PC-3 (cell line): ENCODE results near the gene AKNA. TPM values are rescaled to one million over a fixed set of nuclear protein-coding genes. Genes with fewer than 3 reads are reported as not detected.

Experiments
- ATAC-seq: fragments of 200-7000 bp; cut with Tn5 transposase; 2 replicates; pipeline ENCODE4 v1.9.1; 2020; ENCODE audit warnings: mild to moderate bottlenecking, moderate library complexity
- BruUV-seq: library from RNA; stranded (reverse); fragments of 400-500 nt; replicated peaks from 2 replicates; lab custom pipeline; 2021; lab: Mats Ljungman, UMichigan
- CTCF ChIA-PET: fragments of 300-600 bp; sonication (Branson Sonifier 250); formaldehyde crosslinking; loops from one replicate; lab custom pipeline; 2022; ENCODE audit warnings: antibody characterized with exemption; lab: Charles Lee
- POLR2A ChIA-PET: fragments of 300-600 bp; sonication (Branson Sonifier 250); formaldehyde crosslinking; loops from one replicate; lab custom pipeline; 2022; ENCODE audit warnings: antibody characterized with exemption; ENCODE audit not compliant: unreplicated experiment; lab: Charles Lee
- DNase-seq: peaks from one replicate; pipeline ENCODE4 v3.0.0-alpha.2; 2015
- H2AFZ ChIP-seq: fragments of 300-600 bp; sonication (generic); 2 replicates; pipeline ENCODE4 v1.6.0; 2016; ENCODE audit warnings: antibody characterized with exemption, low read length
- H3F3A ChIP-seq: fragments of 300-600 bp; sonication (generic); one replicate; pipeline ENCODE4 v1.6.0; 2017; ENCODE audit warnings: antibody characterized with exemption, low read length, control low read depth, mild to moderate bottlenecking; ENCODE audit not compliant: unreplicated experiment
- H3K27ac ChIP-seq: fragments of 300-600 bp; sonication (generic); 2 replicates; pipeline ENCODE4 v1.5.1; 2016; ENCODE audit warnings: mild to moderate bottlenecking, low read length
- H3K27me3 ChIP-seq: fragments of 300-600 bp; sonication (generic); 2 replicates; pipeline ENCODE4 v1.6.1; 2016; ENCODE audit warnings: low read length, mixed read lengths
- H3K36me3 ChIP-seq: fragments of 300-600 bp; sonication (generic); 2 replicates; pipeline ENCODE4 v1.6.1; 2016; ENCODE audit warnings: low read depth, mixed run types, low read length, mixed read lengths
- H3K4me1 ChIP-seq: fragments of 300-600 bp; sonication (generic); 2 replicates; pipeline ENCODE4 v1.5.1; 2016; ENCODE audit warnings: low read length; ENCODE audit not compliant: insufficient read depth
- H3K4me2 ChIP-seq: fragments of 300-600 bp; sonication (generic); 2 replicates; pipeline ENCODE4 v1.6.0; 2016; ENCODE audit warnings: low read length
- H3K4me3 ChIP-seq: fragments of 300-600 bp; sonication (generic); 2 replicates; pipeline ENCODE4 v1.5.1; 2016; ENCODE audit warnings: mild to moderate bottlenecking, low read length, mixed read lengths
- H3K79me2 ChIP-seq: fragments of 300-600 bp; sonication (generic); 2 replicates; pipeline ENCODE4 v1.6.1; 2017; ENCODE audit warnings: low read length, mixed read lengths
- H3K9ac ChIP-seq: fragments of 300-600 bp; sonication (generic); 2 replicates; pipeline ENCODE4 v1.6.0; 2016; ENCODE audit warnings: mild to moderate bottlenecking, low read length
- H3K9me2 ChIP-seq: fragments of 300-600 bp; sonication (generic); replicated peaks from 2 replicates; pipeline ENCODE4 v1.6.1; 2016; ENCODE audit warnings: mixed run types, low read length, mixed read lengths
- H3K9me3 ChIP-seq: fragments of 300-600 bp; sonication (generic); 2 replicates; pipeline ENCODE4 v1.6.1; 2016; ENCODE audit warnings: low read length, mixed read lengths
- H4K20me1 ChIP-seq: fragments of 300-600 bp; sonication (generic); 2 replicates; pipeline ENCODE4 v1.6.1; 2016; ENCODE audit warnings: low read length, mixed read lengths
- CTCF ChIP-seq: fragments of 300-600 bp; sonication (generic); conservative IDR thresholded peaks from 2 replicates; pipeline ENCODE4 v1.5.1; 2017; ENCODE audit warnings: antibody characterized with exemption, low read depth, mild to moderate bottlenecking, low read length
- EZH2 ChIP-seq: fragments of 300-600 bp; sonication (generic); IDR thresholded peaks from one replicate; pipeline ENCODE4 v1.6.1; 2017; ENCODE audit warnings: antibody characterized with exemption, mild to moderate bottlenecking, low read length; ENCODE audit not compliant: unreplicated experiment
- EZH2phosphoT487 ChIP-seq: fragments of 300-600 bp; sonication (generic); IDR thresholded peaks from 2 replicates; pipeline ENCODE4 v1.6.1; 2018; ENCODE audit warnings: mild to moderate bottlenecking, antibody characterized with exemption, low read length, borderline replicate concordance
- intact Hi-C: fragments of 100-400 bp; cut with micrococcal nuclease; formaldehyde crosslinking; loops from 2 replicates; pipeline ENCODE4 v1.9.0; 2023
- total RNA-seq: library from RNA; depleted of rRNA; stranded (reverse); fragments of >200 nt; gene quantifications from 2 replicates; pipeline ENCODE4 v1.2.3, GENCODE V29; 2014

The AKNA gene
- total RNA-seq, 1 experiment from 2014 or later = 9.1 TPM

- H3K36me3 ChIP-seq = no peaks in the 10 kb centered on the region
- intact Hi-C loops = no loop called here
- no peak overlapping the region for H3K9ac ChIP-seq
- no peak for ATAC-seq
- no peaks in the 10 kb centered on the region for H3K4me1 ChIP-seq
- no peak for DNase-seq
- H3K27ac ChIP-seq = no peak overlapping the region
- POLR2A ChIA-PET = no interaction called here
- H3F3A ChIP-seq = no peaks in the 10 kb centered on the region
- no peak overlapping the region for H2AFZ ChIP-seq
- H3K9me3 ChIP-seq = no peaks in the 10 kb centered on the region
- no TSS peak for BruUV-seq
- CTCF ChIA-PET = no interaction called here
- no peak for TF ChIP-seq EZH2phosphoT487
- TF ChIP-seq CTCF = no peak
- no peak for TF ChIP-seq EZH2
- no peak overlapping the region for H3K4me2 ChIP-seq
- no peaks in the 10 kb centered on the region for H4K20me1 ChIP-seq
- no peaks in the 10 kb centered on the region for H3K79me2 ChIP-seq
- no peak overlapping the region for H3K4me3 ChIP-seq
- no peaks in the 10 kb centered on the region for H3K27me3 ChIP-seq
- H3K9me2 ChIP-seq = no peaks in the 10 kb centered on the region
Observed at GRCh38 chr9:114411452-114411851, 23.7 kb upstream of the AKNA start.

DNA sequence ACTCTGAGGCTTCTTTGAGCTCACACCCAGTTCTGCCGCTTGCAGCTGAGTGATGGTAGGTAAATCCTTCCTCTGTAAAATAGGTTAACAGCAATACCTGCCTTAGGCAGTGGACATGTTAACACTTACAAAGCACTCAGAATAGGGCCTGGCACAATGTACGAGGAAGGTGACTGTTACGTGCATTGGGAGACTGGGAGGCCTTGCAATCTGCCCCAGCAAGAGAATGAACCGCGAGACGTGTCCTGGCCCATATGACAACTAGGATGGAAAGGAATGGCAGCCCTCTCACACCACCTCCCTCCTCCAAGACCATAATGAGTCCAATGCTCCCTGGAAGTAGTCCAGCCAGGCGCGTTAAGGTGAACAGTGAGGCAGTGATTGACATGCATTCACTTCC lies 23.1 kb upstream of the AKNA start:
- H4K20me1 ChIP-seq = no peaks in the 10 kb centered on the region
- H3K9me2 ChIP-seq = no peaks in the 10 kb centered on the region
- no peak overlapping the region for H3K4me3 ChIP-seq
- H3K9ac ChIP-seq = no peak overlapping the region
- ATAC-seq = no peak
- no peak for TF ChIP-seq EZH2
- TF ChIP-seq CTCF = no peak
- no peak for TF ChIP-seq EZH2phosphoT487
- H3K9me3 ChIP-seq = no peaks in the 10 kb centered on the region
- no TSS peak for BruUV-seq
- H3K79me2 ChIP-seq = no peaks in the 10 kb centered on the region
- no peak overlapping the region for H3K27ac ChIP-seq
- no peaks in the 10 kb centered on the region for H3K27me3 ChIP-seq
- no peaks in the 10 kb centered on the region for H3K4me1 ChIP-seq
- intact Hi-C loops = no loop called here
- CTCF ChIA-PET = no interaction called here
- no peak overlapping the region for H3K4me2 ChIP-seq
- H2AFZ ChIP-seq = no peak overlapping the region
- POLR2A ChIA-PET = no interaction called here
- no peak for DNase-seq
- H3K36me3 ChIP-seq = no peaks in the 10 kb centered on the region
- no peaks in the 10 kb centered on the region for H3F3A ChIP-seq

DNA sequence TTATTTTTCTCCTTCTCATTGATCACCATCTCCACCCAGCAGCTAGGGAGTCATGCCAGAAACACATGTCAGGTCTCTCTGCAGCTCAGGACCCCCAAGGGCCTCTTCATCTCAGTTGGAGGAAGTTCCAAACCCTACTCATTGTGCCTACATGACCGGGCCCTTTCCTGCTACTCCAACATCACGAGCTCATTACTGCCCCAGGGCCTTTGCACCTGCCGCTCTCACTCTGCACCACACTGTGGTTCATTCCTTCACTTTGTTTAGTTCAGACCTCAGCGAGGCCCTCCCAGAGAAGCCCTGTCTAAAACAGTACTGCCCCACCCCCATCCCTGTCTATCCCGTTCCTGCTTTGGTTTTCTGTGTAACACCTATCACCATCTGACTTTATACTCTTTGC lies 22.1 kb upstream of the AKNA start:
- BruUV-seq = no TSS peak
- Histone ChIP-seq H3K27ac (no peak overlapping the region), H3K4me1 (no peaks in the 10 kb centered on the region), H3K4me2 (no peak overlapping the region), H2AFZ (no peak overlapping the region), H4K20me1 (no peaks in the 10 kb centered on the region), H3K9me2 (no peaks in the 10 kb centered on the region), H3F3A (no peaks in the 10 kb centered on the region), H3K27me3 (no peaks in the 10 kb centered on the region), H3K79me2 (no peaks in the 10 kb centered on the region), H3K9me3 (no peaks in the 10 kb centered on the region), H3K9ac (no peak overlapping the region), H3K4me3 (no peak overlapping the region), H3K36me3 (no peaks in the 10 kb centered on the region)
- POLR2A ChIA-PET = no interaction called here
- TF ChIP-seq EZH2phosphoT487 = no peak
- no peak for TF ChIP-seq CTCF
- TF ChIP-seq EZH2 = no peak
- ATAC-seq (no peak), DNase-seq (no peak)
- intact Hi-C loops = loop anchor here (10.0 kb wide), 1 partner anchor 245 kb away; the partner anchor contains the start of gene TEX53
- CTCF ChIA-PET = no interaction called here
